ENCODE data around the gene KCNT2.

DNA sequence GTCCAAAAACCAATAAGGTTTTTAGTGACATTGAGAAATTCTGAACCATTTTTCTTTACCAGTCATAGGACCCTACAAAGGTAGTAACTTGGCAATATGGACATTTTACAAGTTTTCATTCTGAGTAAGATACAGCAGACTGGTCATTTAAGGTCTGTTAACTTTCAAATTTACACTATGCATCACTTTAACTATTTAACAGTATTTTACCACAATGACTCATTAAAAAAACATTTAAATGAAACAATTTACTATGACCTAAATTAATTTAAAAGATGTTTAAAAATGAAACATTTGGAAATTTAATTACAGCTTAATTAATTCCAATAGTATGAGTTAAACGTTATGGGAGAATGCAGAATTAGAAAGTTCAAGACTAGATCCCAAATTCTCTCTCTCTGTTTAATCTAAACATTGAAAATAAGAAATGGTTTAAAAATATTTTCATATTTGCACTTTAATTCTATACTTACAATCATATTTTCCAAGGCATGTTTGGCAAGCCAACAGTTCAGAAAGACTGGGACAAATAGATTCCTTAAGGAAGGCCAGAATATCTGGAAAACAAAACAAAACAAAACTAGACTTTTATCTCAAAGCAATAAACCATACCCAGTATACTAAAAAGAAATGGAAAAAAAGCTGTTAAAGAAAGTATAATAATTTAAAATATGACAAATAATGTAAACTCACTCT lies 140.9 kb downstream of the KCNT2 start:
- TF ChIP-seq, protein P1, sequence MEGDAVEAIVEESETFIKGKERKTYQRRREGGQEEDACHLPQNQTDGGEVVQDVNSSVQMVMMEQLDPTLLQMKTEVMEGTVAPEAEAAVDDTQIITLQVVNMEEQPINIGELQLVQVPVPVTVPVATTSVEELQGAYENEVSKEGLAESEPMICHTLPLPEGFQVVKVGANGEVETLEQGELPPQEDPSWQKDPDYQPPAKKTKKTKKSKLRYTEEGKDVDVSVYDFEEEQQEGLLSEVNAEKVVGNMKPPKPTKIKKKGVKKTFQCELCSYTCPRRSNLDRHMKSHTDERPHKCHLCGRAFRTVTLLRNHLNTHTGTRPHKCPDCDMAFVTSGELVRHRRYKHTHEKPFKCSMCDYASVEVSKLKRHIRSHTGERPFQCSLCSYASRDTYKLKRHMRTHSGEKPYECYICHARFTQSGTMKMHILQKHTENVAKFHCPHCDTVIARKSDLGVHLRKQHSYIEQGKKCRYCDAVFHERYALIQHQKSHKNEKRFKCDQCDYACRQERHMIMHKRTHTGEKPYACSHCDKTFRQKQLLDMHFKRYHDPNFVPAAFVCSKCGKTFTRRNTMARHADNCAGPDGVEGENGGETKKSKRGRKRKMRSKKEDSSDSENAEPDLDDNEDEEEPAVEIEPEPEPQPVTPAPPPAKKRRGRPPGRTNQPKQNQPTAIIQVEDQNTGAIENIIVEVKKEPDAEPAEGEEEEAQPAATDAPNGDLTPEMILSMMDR (IDR thresholded peaks at IDR 0.05; ENCODE audit: insufficient read depth, low read depth, low read length): no peak
- no peak for TF ChIP-seq EZH2 (IDR thresholded peaks at IDR 0.05; ENCODE audit: insufficient read depth, low read length)
